K562 (cell line): ENCODE measurements around the gene CERS6. TPM values are rescaled to one million over a fixed set of nuclear protein-coding genes. Genes with fewer than 3 reads are reported as not detected.

Experiments
- BCLAF1 ChIP-seq, 2 experiments: fragments of 450-650 bp in 1 of 2; IDR thresholded peaks; 2 replicates each; pipeline ENCODE4 v1.6.1; 2011 to 2017; ENCODE audit warnings: low read depth in 2 of 2, antibody characterized with exemption in 1 of 2, borderline replicate concordance in 1 of 2, low read length in 1 of 2, mild to moderate bottlenecking in 1 of 2, mixed read lengths in 1 of 2; ENCODE audit not compliant: control insufficient read depth in 1 of 2
- CSDE1 ChIP-seq, 2 experiments: fragments of 450-650 bp; IDR thresholded peaks; 2 replicates each; pipeline ENCODE4 v1.6.1; 2016; ENCODE audit warnings: mild to moderate bottlenecking in 1 of 2
- DLX4 ChIP-seq: fragments of 250-450 bp; sonication (Bioruptor Pico); IDR thresholded peaks from 2 replicates; pipeline ENCODE4 v1.6.1; 2021; ENCODE audit warnings: mild to moderate bottlenecking
- ETV6 ChIP-seq, 3 experiments: fragments of 150-350 bp in 1 of 3; sonication (generic) in 1 of 3; formaldehyde crosslinking in 1 of 3; IDR thresholded peaks; 2 replicates each; pipeline versions ENCODE4 v1.6.1 to v1.8.0; 2014 to 2022; ENCODE audit warnings: borderline replicate concordance in 2 of 3, low read depth in 2 of 3, antibody characterized with exemption in 1 of 3, low read length in 1 of 3, mild to moderate bottlenecking in 1 of 3, missing genetic modification reagents in 1 of 3
- GATA2 ChIP-seq: sonication (generic); formaldehyde crosslinking; IDR thresholded peaks from 2 replicates; pipeline ENCODE4 v1.4.0; 2020; ENCODE audit warnings: mild to moderate bottlenecking, missing genetic modification reagents
- HNRNPK ChIP-seq: fragments of 200-400 bp; formaldehyde crosslinking; IDR thresholded peaks from one replicate; pipeline ENCODE4 v1.6.1; 2018; ENCODE audit warnings: mild to moderate bottlenecking, low read depth, low read length; ENCODE audit not compliant: poor library complexity, severe bottlenecking
- NR1H2 ChIP-seq: sonication (generic); formaldehyde crosslinking; IDR thresholded peaks from 2 replicates; pipeline ENCODE4 v1.4.0; 2020; ENCODE audit warnings: mild to moderate bottlenecking, missing genetic modification reagents
- RBBP5 ChIP-seq: fragments of 200-600 bp; sonication (generic); IDR thresholded peaks from 2 replicates; pipeline ENCODE4 v1.6.1; 2012; ENCODE audit warnings: borderline replicate concordance, mild to moderate bottlenecking, low read length, control low read depth, inconsistent platforms; ENCODE audit not compliant: insufficient read depth, poor library complexity, severe bottlenecking
- RHOXF2B ChIP-seq: fragments of 250-450 bp; sonication (Bioruptor Pico); conservative IDR thresholded peaks from 2 replicates; pipeline ENCODE4 v1.5.1; 2021
- SRF ChIP-seq, 2 experiments: fragments of 250-450, 450-650 bp in 1 of 2; sonication (Bioruptor Pico) in 1 of 2; sonication (generic) in 1 of 2; formaldehyde crosslinking; IDR thresholded peaks; 2 replicates each; pipeline versions ENCODE4 v1.5.0 to v1.5.1; 2020 to 2022; ENCODE audit warnings: mild to moderate bottlenecking in 1 of 2, missing genetic modification reagents in 1 of 2
- STAT5A ChIP-seq: IDR thresholded peaks from 2 replicates; pipeline ENCODE4 v1.6.1; 2012; ENCODE audit warnings: low read length, inconsistent platforms, borderline replicate concordance
- TEAD4 ChIP-seq, 2 experiments: sonication (generic) in 1 of 2; formaldehyde crosslinking in 1 of 2; IDR thresholded peaks; 2 replicates each; pipeline versions ENCODE4 v1.6.1 to v1.8.0; 2012 to 2022; ENCODE audit warnings: borderline replicate concordance in 1 of 2, inconsistent platforms in 1 of 2, low read length in 1 of 2, mild to moderate bottlenecking in 1 of 2, missing genetic modification reagents in 1 of 2
- THRAP3 ChIP-seq: fragments of 450-650 bp; IDR thresholded peaks from 2 replicates; pipeline ENCODE4 v1.6.1; 2016; ENCODE audit warnings: mild to moderate bottlenecking, inconsistent platforms, borderline replicate concordance
- TRIM24 ChIP-seq, 2 experiments: fragments of 450-650 bp; IDR thresholded peaks; 2 replicates each; pipeline ENCODE4 v1.6.1; 2016
- VEZF1 ChIP-seq: fragments of 200-800 bp; sonication (Bioruptor generic); IDR thresholded peaks from 2 replicates; pipeline ENCODE4 v1.6.1; 2017; ENCODE audit warnings: missing genetic modification characterization, missing compliant biosample characterization
- ZNF175 ChIP-seq: fragments of 200-800 bp; sonication (Bioruptor generic); IDR thresholded peaks from 2 replicates; pipeline ENCODE4 v1.6.1; 2016; ENCODE audit warnings: low read depth, mild to moderate bottlenecking, missing genetic modification characterization, missing compliant biosample characterization
- ZNF311 ChIP-seq: fragments of 250-450 bp; sonication (Bioruptor Pico); IDR thresholded peaks from 2 replicates; pipeline ENCODE4 v1.4.0; 2020; ENCODE audit warnings: mild to moderate bottlenecking, moderate library complexity
- ZNF41 ChIP-seq: fragments of 250-450 bp; sonication (Bioruptor Pico); conservative IDR thresholded peaks from 2 replicates; pipeline ENCODE4 v1.4.0; 2020; ENCODE audit warnings: mild to moderate bottlenecking
- ZNF561 ChIP-seq: fragments of 450-650 bp; formaldehyde crosslinking; conservative IDR thresholded peaks from 2 replicates; pipeline ENCODE4 v1.4.0; 2020; ENCODE audit warnings: mild to moderate bottlenecking, moderate library complexity
- ZNF589 ChIP-seq: fragments of 200-800 bp; sonication (Bioruptor generic); IDR thresholded peaks from 2 replicates; pipeline ENCODE4 v1.6.1; 2016; ENCODE audit warnings: low read depth, missing genetic modification characterization, missing compliant biosample characterization
- polyA plus RNA-seq, 8 experiments: library from polyadenylated mRNA; depleted of rRNA in 4 of 8; stranded (reverse) in 5 of 8; unstranded in 3 of 8; fragments of >200 nt; fragmentation: Nextera tagmentation in 2 of 8; fragmentation: Illumina TruSeq in 1 of 8; extraction: Ambion mirVana in 2 of 8; extraction: Trizol in 1 of 8; gene quantifications; 2 replicates each; pipeline versions ENCODE4 v1.2.1 to v1.2.3, GENCODE V29; 2011 to 2014; ENCODE audit warnings: inconsistent platforms in 1 of 8, missing spikeins in 1 of 8
- total RNA-seq, 7 experiments: library from RNA; depleted of rRNA in 6 of 7; stranded (reverse); fragments of >200 nt in 6 of 7; fragmentation: Illumina TruSeq in 2 of 7; extraction: Trizol in 2 of 7; gene quantifications; 2 replicates each; pipeline versions ENCODE4 v1.2.1 to v1.2.3, GENCODE V29; 2011 to 2021; ENCODE audit warnings: low replicate concordance in 1 of 7

The CERS6 gene
- total and polyA plus RNA-seq, 9 of the 15 experiments (the other 6 are each of a cell fraction or from before 2014, with no cell fraction given), result 1.6 to 13.6 (median 11.4) TPM

GRCh38 chr2:168802859-168803725 is 347.0 kb downstream of the CERS6 start (continued):
- peak; percentile 66; the same call in 1 of the 2 replicates for TF ChIP-seq TEAD4 (IDR thresholded peaks at IDR 0.05; ENCODE audit: low read length)
- no peak for TF ChIP-seq TEAD4 (CRISPR knock-in tag; IDR thresholded peaks at IDR 0.05; ENCODE audit: borderline replicate concordance)
- no peak for TF ChIP-seq THRAP3
- no peak for TF ChIP-seq CSDE1 (IDR thresholded peaks at IDR 0.05)
- TF ChIP-seq ZNF311, result 0 out of 2 replicates have a peak, but pooled peaks have one; percentile 63
- peak; percentile 50 for TF ChIP-seq ZNF589
- TF ChIP-seq BCLAF1 (IDR thresholded peaks at IDR 0.05; ENCODE audit: borderline replicate concordance in 1 of 2, control insufficient read depth in 1 of 2, low read depth in 2 of 2, low read length in 1 of 2), result no peak
- no peak for TF ChIP-seq RBBP5
- TF ChIP-seq ZNF561 (CRISPR knock-in tag), result no peak
- TF ChIP-seq HNRNPK, result no peak
- peak; percentile 39 to 61; a peak in 2 of 4 replicates for TF ChIP-seq TRIM24 (IDR thresholded peaks at IDR 0.05)
- peak; percentile 45 for TF ChIP-seq VEZF1 (CRISPR knock-in tag)
- no peak for TF ChIP-seq SRF (CRISPR knock-in tag; IDR thresholded peaks at IDR 0.05)
- TF ChIP-seq DLX4 (CRISPR knock-in tag), result no peak
- no peak for TF ChIP-seq NR1H2 (CRISPR knock-in tag)
- no peak for TF ChIP-seq ETV6 (IDR thresholded peaks at IDR 0.05; ENCODE audit: borderline replicate concordance in 1 of 2, low read depth in 2 of 2, low read length in 1 of 2)
- 0 out of 2 replicates have a peak, but pooled peaks have one; percentile 8 for TF ChIP-seq ETV6 (CRISPR knock-in tag; IDR thresholded peaks at IDR 0.05; ENCODE audit: borderline replicate concordance)
- no peak for TF ChIP-seq RHOXF2B
- peak; percentile 78 for TF ChIP-seq ZNF175 (CRISPR knock-in tag)
- TF ChIP-seq ZNF41 (CRISPR knock-in tag), result no peak
- no peak for TF ChIP-seq GATA2 (CRISPR knock-in tag)
- TF ChIP-seq STAT5A, result 0 out of 2 replicates have a peak, but pooled peaks have one; percentile 51
